GM21381 (cell line): ENCODE data around the gene EHD4.

Experiments
- ATAC-seq: cut with Tn5 transposase; IDR thresholded peaks from one replicate; pipeline ENCODE4 v1.9.1; 2021; ENCODE audit warnings: mild to moderate bottlenecking, moderate library complexity; ENCODE audit not compliant: unreplicated experiment

EHD4 gene

DNA sequence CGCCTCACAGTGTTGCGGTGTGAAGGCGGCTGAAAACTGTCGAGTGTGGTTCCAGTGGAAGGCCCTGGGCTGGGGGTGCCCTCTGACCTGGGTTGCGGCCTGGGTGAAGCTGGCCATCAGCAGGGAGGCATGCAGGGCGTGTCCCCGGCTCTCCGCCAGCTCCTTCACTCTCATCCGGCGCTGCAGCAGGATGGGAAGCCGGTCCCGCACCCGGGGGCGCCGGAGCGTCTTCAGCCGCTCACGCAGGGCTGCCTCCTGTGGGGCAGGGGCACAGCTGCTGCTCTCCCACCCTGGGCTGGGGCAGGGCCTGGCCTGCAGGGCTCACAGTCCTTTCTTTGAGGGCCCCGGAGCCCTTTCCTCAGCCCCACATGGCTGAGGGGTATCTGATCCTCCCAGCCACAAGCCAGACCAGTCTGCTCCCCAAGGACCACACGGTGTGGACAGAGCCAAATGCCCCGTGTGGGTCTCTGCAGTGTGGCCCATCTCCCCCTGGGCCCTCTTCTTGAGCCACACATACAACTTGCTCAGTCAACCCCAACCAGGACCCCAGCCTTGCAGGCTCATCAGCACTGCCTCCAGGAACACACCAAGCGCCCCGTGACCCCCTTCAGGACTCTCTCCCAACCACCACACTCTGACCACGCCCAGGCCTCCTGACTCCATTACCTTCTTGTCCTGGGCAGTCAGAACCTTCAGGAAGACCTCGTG is 105.3 kb downstream of the EHD4 start:
- no peak for ATAC-seq

DNA sequence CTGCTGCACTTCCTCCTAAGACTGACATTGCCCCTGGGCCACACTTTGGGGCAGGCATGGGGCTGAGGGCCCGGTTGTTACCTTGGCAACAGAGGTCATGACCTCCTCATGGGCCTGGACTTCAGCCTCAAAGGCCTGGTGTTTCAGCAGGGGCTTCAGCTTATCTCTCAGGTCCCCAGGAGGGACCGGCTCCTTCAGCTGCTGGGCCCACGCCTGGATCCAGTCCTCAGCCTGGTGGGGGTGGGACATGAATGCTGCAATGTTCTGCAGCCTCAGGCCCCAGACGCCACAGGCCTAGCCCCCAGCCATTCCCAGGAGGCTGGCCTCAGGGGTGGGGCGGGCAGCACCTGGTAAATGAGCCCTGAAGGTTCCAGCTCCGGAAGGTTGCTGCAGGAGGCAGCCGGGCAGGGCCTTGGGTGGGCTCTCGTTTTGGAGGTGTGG is 106.1 kb downstream of the EHD4 start:
- ATAC-seq, result no peak

DNA sequence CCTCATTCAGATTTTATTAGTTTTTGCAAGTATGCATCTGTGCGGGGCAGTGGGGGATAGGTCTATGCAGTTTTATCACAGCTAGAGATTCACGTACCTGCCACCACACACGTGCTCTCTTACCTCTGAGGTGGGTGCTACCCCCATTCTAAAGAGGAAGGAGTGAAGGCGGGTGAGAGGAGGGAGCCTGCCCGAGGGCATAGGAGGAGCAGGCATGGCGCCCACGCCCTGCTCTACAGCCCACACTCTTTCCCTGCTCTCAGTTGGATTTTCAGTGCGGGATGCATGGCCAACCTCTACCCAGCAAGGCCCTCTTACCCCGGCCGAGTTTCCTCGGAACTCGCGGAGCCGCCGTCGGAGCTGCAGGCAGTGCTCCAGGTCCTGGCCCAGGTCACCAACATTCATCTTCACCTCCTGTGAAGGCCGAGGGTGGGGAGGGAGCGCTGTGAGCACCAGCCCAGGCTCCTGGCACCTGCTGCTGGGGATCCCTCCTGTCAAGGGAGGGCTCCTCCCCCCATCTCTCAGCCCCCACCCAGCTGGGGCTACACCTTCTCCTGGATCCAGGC is 106.8 kb downstream of the EHD4 start:
- no peak for ATAC-seq

DNA sequence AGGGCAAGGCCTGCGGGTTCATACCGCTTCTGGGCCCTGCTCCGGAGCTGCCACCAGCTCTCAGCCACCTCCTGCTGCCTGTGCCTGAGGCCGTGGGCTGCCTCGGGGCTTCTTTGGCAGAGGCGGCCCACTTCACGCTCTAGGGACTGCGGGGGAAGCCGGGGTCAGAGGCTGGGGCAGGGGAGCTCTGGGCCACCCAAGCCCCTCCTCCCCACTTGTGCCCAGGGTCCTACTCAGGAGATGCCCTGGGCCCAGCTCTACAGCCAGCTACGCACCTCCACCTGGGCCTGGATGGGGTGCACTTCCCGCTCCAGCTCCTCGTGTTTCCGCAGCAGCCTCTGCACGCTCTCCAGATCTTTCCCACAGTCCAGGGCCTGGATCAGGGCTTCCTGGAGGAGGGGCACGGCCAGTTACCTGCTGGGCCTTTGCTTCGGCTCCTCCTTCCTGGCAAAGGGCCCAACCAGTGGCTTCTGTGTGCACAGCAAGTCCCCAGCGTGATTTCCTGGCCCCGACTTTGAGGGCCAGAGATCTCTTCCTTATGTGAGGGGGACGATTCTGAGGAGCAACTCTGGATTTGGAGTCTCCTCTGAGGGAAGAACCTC is 109.7 kb downstream of the EHD4 start:
- ATAC-seq, result no peak

DNA sequence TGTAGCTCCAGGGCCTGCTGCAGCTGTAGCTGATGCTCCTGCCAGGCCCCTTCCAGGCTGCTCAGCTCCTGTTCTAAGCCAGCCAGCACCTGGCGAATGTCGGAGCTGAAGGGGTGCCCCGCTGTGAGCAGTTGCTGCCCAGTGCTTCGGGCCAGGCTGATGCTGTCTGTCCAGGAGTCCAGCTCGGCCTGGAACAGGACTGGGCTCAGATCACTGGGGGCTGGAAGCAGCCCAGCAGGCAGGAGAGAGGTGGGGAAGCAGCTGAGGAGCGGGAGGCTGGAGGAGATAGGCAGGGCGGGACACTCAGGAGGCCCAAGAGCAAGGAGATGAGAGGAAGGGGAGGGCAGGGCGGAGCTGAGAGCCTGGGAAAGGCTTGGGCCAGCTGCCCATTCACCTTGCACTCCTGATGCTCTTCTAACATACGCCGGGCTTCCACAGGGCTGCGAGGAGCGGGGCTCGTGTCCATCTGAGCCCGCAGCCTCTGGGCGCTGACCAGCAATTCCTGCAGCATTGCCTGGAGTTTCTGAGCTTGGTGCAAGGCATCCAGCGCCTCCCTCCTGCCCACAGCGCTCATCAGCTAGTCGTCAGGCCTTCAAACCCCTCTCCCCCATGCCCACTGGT is 110.5 kb downstream of the EHD4 start:
- ATAC-seq, result no peak

- no peak for ATAC-seq
Measured at GRCh38 chr15:41860049-41860828, 112.1 kb downstream of the EHD4 start.

DNA sequence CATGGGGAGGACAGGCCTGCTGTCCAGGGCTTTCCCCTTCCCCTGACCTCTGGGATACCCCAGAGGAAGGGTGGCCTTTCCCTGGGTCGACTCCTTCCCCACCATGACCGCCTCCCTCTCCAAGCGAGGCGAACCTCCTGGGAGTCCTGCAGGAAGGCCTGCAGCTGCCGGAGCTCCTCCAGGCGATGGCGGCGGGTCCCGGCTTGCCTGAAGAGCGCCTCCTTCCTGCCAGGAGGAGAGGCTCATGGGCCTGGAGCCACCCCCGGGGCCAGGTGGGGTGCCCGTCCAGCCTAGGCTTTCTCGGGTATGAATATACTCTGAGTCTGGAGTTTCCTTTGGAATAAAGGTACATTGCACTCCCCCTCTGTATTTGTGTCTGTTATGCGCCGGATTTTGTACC is 113.6 kb downstream of the EHD4 start:
- no peak for ATAC-seq

GRCh38 chr15:41857316-41857715 is 115.0 kb downstream of the EHD4 start:
- no peak for ATAC-seq

DNA sequence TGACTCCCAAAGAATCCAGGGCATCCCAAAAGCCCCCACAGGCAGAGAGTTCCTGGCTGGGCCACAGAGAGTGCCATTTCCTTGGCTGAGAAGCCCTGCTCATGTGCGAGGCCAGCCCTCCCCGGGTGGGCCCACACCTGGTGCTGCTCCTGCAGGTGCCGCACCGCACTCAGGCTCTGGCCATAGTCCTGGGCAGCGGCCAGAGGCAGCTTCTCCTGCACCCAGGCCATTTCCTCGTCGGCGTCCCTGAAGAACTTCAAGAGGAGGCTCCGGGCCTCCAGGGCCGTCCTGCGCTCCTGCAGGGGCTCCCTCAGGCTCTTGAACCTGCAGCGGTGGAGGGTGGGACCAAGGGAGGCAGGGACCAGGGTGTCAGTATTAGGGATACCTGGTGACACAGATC is 115.6 kb downstream of the EHD4 start:
- no peak for ATAC-seq

GRCh38 chr15:41856262-41856661 is 116.1 kb downstream of the EHD4 start:
- no peak for ATAC-seq

DNA sequence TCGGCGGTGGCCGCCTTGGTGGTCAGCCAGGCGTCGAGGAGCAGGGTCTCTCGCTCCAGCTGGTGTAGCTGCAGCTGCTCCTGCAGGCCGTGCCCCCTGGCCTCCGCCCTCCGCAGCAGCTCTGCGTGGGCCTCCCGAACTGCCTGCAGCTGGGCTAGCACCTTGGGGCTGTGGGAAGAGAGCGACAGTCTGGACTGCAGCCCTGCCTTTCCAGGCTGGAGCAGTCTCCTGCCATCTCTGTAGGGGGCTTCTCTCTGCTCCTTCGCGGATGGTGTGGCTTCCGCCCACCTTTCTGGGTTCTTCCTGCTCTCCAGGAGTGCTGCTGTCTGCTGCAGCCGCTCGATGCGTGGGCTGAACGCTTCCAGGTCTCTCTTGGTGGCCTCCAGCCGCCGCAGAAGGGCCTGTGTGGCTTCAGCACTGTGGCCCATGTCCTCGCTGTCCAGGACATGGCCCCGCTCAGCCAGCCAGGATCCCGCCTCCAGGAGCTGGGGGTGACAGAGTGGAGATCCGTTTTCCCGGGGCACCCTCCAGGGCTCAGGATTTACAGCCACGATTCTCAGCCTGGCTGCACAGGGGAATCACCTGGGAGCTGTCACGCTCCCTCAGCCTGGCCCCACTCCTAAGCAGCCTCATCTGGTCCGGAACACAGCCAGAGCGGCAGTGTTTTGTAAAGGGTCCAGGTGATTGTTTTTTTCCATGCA is 116.9 kb downstream of the EHD4 start:
- no peak for ATAC-seq

GRCh38 chr15:41854443-41854842 is 117.9 kb downstream of the EHD4 start:
- no peak for ATAC-seq

DNA sequence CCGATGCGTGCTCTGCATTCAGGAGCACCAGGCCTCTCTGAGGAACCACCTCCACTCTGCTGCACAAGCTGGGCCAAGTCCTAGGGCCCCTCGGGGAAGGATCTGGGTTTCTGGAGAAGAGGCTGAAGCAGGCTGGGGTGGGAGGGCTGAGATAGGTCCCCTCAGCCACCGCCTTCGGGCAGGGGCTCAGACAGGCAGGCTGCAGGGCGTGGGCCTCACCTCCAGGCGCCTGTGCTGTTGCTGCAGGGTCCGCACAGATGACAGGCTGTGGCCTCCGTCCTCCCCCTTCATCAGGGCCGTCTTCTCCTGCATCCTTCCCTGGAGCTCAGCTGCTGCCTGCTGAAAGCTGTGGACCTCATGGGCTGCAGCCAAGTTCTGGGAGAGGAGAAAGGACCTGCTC is 118.5 kb downstream of the EHD4 start:
- ATAC-seq, result no peak

DNA sequence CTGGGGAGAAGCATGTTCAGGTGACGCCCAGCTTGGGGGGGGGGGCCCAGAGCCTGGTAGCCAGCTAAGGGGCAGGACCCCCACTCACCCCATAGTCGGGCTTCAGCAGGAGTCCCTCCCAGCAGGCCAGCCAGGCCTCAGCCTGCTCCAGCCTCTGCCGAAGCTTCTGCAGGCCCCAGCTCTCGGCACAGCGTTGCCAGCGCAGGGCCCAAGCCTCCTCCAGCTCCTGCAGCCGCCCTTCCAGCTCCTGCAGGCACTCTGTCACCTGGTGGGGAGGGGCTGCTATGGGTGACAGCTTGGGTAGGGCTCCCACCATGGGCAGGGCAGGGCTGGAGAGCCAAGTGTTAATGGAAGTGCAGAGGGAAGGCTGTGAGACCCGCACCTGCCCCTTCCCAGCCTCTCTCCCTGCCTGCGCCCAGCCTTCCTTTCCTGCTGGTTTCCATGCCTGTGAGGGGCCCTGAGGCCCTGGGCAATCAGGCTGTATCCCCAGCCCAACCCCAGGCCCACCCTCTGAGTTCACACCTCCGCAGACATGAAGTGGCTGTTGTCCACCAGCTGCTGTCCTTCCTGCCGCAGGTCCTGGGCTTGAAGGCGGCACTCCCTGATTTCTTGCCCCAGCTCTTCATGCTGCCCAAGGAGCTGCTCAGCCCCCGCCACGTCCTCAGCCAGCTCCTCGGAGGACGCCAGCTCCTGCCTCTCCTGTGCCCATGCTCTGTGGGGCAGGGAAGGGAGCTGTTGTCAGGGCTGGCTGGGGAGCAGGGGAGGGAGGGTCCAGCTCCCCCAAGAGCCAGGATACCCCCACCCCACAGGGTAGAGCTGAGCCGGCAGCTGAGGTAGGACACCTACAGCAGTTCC is 119.4 kb downstream of the EHD4 start:
- ATAC-seq, result no peak

DNA sequence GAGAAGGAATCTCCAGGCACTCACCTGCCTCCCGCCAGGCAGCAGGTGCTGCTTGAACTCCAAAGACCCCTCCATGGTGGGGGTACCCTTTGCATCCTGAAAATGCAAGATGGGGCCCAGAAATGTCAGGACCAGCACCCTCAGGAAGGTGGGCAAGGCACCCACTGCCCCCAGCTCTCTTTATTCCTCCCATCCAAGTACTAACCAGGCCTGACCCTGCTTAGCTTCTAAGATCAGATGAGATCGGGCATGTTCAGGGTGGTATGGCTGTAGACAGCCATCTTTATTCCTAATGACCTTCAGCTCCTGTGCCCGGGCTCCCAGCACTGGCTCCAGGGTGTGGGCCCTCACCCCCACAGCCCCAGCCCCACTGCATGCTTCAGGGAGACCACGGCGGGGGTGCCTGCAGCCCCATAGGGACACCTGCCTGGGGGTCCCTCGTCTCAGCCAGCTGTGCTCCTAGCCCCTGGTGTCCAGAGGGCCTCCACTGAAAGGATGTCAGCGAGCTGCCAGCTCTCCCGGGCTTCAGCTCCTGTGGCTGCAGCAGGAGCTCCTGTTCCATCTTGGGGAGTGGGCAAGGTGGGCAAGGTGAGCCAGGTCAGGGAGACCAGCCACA is 120.5 kb downstream of the EHD4 start:
- ATAC-seq, result no peak

GRCh38 chr15:41851167-41851523 is 121.2 kb downstream of the EHD4 start:
- ATAC-seq, result no peak

- ATAC-seq, result no peak
Measured at GRCh38 chr15:41850482-41851166, 121.7 kb downstream of the EHD4 start.

GRCh38 chr15:41849861-41850260 is 122.5 kb downstream of the EHD4 start:
- no peak for ATAC-seq

DNA sequence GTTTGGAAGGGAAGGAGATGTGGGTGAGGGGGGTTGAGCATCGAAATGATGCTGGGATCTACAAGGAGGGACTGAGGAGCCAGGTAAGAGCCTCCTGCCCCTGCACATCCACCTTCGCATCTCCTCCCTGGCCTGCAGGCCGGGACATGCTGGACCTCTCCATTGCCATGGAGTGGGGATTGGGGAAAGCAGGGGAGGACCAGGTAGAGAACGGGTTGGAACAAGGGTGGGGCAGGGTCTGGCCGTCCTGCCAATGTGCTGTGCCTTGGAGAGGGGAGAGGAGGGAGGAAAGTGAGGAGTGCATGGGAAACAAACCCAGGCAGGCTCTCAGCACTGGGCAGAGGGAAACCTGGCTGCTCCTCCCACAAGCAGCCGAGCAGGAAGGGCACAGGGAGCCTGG is 123.2 kb downstream of the EHD4 start:
- no peak for ATAC-seq
